HG02642 (cell line): ENCODE measurements around the gene DMD.

Experiments
- ATAC-seq: cut with Tn5 transposase; IDR thresholded peaks from one replicate; pipeline ENCODE4 v1.9.1; 2021; ENCODE audit warnings: mild to moderate bottlenecking; ENCODE audit not compliant: unreplicated experiment, poor library complexity

Gene DMD

GRCh38 chrX:31670245-31670644 is 1541.1 kb downstream of the DMD start:
- ATAC-seq = no peak

- ATAC-seq = no peak
Observed at GRCh38 chrX:31665454-31665853, 1545.9 kb downstream of the DMD start.

DNA sequence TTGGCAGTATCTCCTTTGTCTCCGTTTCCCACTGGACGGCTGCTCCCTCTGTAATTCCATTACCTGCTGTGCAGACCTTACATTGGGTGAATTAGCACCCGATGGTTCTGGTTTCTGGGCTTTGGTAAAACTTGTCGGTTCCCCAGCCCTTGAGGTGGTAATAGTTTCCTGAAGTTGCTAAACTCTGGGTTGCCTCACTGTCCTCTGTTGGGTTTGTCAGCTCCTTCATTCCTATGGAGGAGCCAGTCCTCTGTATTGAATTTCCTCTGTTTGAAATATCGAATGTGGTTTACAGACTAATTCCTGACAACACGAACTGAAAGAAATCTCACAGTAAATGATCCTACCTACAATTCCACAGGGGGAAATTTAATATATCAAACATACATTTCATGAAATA is 1548.2 kb downstream of the DMD start:
- no peak for ATAC-seq

GRCh38 chrX:31661280-31661810 is 1550.0 kb downstream of the DMD start:
- no peak for ATAC-seq

- ATAC-seq = no peak
Observed at GRCh38 chrX:31658360-31658759, 1553.0 kb downstream of the DMD start.

GRCh38 chrX:31656013-31656412 is 1555.3 kb downstream of the DMD start:
- ATAC-seq = no peak

GRCh38 chrX:31653422-31653821 is 1557.9 kb downstream of the DMD start:
- no peak for ATAC-seq

GRCh38 chrX:31652650-31653049 is 1558.7 kb downstream of the DMD start:
- ATAC-seq = no peak

DNA sequence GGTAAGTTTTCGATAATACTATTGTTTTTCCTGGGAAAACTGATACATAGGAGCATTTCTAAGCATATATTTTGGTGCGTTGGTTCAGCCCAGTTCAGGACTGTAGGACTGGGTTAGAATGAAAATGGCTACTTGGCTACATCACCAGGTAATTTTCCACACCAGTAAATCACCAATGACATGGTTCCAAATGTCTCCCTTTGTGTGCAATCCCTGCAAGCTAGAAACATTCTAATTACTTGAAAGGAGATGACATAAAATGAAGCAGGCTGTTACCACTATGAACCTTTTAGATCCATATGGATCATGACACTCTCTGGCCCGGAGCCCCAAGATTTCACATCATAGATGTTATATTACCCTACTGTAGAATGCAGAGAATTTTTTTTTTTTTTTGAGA is 1562.1 kb downstream of the DMD start:
- ATAC-seq = no peak

- ATAC-seq = no peak
Observed at GRCh38 chrX:31633349-31633748, 1578.0 kb downstream of the DMD start.

DNA sequence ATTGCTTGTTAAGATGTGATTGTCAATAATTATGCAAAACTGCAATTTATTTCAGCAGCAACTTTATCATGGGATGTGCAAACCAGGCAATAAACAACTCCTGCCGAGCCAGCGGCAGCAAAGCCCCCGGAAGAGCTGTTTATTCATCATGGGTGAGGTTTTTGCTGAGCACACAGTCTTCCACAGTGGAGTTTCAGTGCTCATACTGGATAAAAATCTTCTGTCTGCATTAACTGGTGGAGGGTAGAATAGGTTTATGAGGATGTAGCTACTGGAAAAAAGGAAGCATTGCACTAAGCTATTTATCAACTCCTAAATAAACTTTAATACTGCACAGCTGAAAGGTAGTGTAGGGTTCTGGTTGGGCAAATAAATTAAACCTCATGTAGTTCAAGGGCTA is 1582.2 kb downstream of the DMD start:
- no peak for ATAC-seq

DNA sequence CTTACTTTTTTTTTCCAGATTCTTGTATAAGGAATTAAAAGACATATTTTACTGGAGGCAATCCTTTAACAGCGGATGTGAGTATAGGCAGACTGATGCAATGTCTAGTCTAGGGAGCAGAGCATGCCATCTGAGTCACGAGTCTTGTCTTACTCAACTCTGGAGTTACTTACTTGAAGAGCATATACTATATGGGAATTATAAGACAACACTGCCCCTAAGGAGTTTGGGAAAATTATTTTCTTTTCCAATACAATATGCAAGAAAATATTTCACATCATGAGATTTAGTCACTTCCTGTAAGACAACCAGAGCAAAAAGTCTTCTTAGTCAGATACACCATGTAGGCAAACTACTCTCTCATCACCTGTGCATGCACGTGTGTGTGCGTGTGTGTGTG is 1602.2 kb downstream of the DMD start:
- no peak for ATAC-seq

- ATAC-seq = no peak
Observed at GRCh38 chrX:31608638-31609037, 1602.7 kb downstream of the DMD start.

DNA sequence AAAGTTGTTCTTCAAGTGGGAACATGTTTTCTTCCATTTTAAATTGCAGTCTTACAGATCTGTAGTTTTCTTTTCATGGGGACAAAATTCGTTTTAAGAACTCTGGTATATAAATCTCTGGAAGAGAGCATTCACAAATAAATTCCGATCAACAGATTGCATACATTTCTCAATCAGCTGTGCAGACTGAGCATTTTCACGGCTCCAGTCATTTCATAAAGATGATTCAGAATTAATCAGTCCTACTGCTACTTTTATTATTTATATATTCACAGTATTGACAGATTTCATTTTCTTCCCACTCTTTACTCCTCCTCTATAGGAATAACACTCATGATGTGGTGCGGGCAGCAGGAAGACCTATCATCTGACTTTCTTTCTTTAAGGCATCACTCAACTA is 1604.6 kb downstream of the DMD start:
- no peak for ATAC-seq

DNA sequence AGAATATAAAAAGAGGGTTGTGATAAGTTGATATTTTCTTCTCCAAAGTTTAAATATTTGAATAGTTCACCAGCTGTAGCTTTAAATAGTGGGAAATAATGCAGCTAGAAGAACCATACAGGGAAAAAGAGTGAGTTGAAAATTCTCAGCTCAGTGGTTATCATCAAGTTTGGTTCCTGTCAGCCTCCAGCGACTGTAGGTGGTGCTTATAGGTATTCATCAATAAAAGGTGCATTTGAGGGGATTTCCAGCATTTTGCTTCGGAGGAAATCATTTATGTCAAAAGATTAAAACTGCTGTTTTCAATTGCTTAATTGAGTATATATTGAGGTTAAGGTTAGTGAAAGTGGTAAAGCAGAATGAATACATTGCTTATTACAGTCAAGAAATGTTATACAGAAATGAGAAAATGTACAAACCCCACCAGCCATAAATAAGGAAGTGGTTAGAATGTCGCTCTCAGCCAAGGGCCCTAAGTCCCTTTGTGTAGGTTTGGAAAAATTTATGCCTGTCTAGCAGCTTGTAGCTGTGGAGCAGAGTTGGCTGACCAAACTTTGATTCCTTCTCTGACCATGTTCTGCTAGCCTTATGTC is 1606.6 kb downstream of the DMD start:
- peak; percentile 85 for ATAC-seq

GRCh38 chrX:31603411-31604120 is 1607.8 kb downstream of the DMD start:
- ATAC-seq = no peak

DNA sequence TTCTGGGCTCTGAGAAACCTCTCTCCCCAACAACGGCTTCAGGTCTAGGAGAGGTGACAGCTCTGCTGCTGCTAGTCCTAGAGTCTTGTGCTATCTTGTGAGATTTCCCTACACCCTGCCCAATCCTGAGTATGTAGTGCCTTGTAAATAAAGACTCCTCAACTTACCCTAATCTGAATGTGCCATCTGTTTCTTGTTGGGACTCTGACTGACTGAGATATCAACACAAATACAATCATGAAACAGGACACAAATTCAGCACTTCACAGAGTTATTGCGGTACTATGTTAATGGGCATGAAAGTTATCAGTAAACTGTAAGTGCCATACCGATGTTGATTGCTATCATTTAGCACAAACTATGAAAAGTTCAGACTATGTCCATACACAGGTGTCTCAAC is 1610.5 kb downstream of the DMD start:
- no peak for ATAC-seq

DNA sequence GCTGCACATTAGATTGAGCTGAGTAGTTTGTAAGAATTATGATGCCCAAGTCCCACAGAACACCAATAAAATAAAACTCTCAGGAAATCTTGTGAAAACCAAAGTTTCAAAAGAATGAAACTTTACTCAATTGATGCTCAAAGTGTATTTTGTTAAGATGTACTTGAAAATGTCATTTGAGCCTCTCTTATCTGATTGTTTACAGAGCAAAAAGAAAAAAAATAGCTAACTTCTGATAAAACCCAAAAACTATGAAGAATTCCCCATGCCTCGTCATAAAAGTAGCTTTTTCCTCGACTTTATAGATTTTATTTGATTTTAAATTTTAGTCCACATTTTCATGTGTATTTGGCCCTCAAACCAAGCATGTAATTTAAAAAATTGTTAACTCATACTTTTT is 1618.0 kb downstream of the DMD start:
- ATAC-seq = no peak

GRCh38 chrX:31591355-31591754 is 1620.0 kb downstream of the DMD start:
- ATAC-seq = no peak

DNA sequence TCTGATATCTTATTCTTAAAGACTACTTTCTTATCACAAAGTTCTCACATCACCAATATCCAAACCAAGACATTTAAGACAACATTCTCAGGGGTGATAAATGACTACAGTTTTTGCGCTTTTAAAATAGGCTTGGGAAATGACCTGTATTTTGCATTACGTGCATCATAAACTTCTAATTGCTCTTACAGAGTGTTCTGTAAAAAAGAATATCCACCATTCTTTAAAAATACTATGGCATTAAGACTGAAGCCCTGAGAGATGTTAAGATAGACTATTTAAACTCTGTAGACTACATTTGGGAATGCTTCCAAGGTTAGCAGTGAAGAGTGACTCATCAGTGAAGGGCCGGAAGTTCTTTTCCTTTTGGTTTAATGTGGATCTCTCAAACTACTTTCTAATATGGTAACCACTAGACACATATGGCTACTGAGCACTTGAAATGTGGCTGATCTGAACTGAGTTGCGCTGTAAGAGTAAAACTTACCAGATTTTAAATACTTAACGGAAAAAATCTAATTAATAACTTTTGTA is 1620.7 kb downstream of the DMD start:
- no peak for ATAC-seq

DNA sequence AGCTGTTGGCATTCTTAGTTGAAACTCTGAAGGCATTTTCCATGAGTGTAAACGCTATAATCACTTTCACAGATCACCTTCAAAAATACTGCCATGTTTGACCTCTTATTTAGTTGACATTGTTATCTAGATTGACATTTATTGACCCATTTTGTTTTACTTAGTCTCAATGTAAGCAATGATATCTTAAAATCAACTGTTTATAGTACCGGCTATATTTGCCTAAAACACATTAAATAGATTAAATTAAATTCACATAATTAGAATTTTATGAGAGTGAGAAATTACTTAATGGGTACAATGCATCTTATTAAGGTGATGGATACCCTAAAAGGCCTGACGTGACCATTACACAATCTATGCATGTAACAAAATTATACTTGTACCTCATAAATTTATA is 1621.8 kb downstream of the DMD start:
- no peak for ATAC-seq

DNA sequence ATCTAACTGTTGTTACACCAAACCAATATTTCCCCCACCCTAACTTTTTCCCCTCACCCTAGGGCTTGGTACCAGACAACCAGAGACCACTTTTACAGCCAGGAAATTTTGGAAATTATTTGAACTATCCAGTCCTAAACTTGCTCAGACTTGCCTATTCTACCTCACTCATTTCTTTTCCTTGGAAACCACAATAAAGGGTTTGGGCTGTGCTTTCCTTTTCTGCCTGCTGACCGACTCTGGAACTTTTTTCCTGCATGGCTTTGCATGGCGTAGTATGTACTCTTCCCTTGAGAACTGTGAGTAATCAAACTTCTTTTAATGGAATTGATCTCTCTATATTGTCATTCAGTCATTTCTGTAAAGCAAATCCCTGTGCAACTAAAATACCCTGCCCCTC is 1623.0 kb downstream of the DMD start:
- no peak for ATAC-seq
